ENCODE data around the gene ACTG2.

Gene ACTG2

DNA sequence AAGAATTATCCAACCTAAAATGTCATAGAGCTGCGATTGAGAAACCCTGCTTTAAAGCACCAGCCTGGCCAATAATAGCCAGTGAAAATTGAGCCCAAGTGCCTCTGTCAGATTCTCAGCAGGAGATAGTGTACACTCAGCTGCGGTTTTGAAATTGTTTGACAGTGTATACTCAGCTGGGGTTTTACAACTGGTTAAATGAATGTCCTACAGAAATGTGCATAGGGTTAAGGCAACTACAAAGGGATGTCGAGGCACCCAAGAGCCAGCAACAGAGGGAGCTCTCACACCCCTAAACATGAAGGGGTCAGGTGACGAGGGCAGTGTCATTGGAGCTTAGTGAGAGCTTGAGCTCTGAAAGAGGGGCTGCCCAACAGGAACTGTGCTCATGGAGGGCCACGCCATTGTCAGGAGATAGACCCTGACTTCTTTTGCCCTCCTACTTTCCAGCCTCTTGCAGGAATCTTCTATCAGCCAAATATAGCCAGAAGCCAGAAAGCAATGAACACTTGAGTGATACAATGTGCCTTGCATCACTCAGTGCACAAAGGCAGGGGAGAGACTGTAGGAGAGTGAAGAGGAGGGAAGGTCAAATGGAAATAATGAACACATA, 15.1 kb downstream of the ACTG2 start:
- Histone ChIP-seq H3K4me3 (ENCODE audit: low read length) (no peak overlapping the region), H3K36me3 (ENCODE audit: control insufficient read depth, insufficient read depth, low read length) (peaks cover 18% of the 10 kb centered on the region), H3K4me1 (ENCODE audit: control insufficient read depth, insufficient read depth, low read length) (peaks cover 8% of the 10 kb centered on the region), H3K27ac (ENCODE audit: low read depth, low read length) (peak overlapping the region; percentile 62), H3K9ac (ENCODE audit: low read length) (no peak overlapping the region), H3K27me3 (ENCODE audit: control insufficient read depth, insufficient read depth, low read length) (no peaks in the 10 kb centered on the region)

DNA sequence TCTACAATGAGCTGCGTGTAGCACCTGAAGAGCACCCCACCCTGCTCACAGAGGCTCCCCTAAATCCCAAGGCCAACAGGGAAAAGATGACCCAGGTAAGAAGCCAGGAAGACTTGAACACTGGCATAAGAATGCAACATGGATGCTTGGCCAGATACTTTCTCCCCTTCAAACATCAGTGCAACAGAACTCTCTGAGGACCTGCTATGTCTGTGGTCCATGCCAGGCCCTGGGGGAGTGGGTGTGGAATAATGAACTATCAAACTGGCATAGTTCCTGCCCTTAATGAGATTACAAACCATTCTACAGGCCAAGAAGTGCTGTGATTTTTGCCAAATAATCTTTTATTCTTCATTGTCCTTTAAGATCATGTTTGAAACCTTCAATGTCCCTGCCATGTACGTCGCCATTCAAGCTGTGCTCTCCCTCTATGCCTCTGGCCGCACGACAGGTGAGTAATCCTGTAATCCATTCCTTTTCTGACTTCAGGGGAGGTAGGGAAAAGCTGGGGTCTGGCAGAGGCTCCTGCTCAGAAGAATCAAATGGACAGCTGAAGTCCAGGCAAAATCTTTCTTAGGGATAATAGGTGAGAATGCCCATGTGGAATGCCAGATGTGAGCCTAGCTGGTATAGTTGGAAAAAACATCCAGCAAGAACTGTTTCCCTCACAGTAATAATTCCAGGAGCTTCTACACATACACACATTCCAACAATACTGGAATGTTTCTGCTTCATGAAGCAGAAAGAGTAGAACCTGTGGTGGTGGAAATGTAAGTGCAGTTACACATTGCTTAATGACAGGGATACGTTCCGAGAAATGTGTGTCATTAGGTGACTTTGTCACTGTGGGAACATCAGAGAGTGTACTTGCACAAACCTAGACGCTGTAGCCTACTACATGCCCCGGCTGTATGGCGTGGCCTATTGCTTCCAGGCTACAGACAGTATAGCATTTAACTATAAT, 16.2 kb downstream of the ACTG2 start:
- no peaks in the 10 kb centered on the region for H3K27me3 ChIP-seq (ENCODE audit: control insufficient read depth, insufficient read depth, low read length)
- peaks cover 26% of the 10 kb centered on the region for H3K36me3 ChIP-seq (ENCODE audit: control insufficient read depth, insufficient read depth, low read length)
- H3K4me1 ChIP-seq (ENCODE audit: control insufficient read depth, insufficient read depth, low read length) = peaks cover 8% of the 10 kb centered on the region
- peak overlapping the region; percentile 62 for H3K27ac ChIP-seq (ENCODE audit: low read depth, low read length)
- no peak overlapping the region for H3K9ac ChIP-seq (ENCODE audit: low read length)
- H3K4me3 ChIP-seq (ENCODE audit: low read length) = no peak overlapping the region

DNA sequence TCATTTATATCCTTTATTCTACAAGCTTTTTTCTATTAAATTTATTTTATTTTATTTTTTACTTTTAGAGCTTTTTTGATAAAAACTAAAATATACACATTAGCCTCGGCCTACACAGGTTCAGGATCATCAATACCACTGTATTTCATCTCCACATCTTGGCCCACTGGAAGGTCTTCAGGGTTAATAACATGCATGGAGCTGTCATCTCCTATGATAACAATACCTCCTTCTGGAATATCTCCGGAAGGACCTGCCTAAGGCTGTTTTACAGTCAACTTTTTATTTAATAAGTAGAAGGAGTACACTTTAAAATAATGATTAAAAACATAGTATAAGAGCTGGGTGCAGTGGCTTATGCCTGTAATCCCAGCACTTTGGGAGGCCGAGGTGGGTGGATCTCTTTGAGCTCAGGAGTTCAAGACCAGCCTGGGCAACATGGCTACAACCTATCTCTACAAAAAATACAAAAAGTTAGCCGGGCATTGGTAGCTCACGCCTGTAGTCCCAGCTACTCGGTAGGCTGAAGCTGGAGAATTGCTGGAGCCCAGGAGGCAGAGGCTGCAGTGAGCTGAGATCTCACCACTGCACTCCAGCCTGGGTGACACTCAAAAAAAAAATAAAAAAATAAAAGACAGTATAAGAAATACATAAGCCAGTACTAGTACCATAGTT, 18.2 kb downstream of the ACTG2 start:
- no peaks in the 10 kb centered on the region for H3K27me3 ChIP-seq (ENCODE audit: control insufficient read depth, insufficient read depth, low read length)
- peaks cover 31% of the 10 kb centered on the region for H3K36me3 ChIP-seq (ENCODE audit: control insufficient read depth, insufficient read depth, low read length)
- no peak overlapping the region for H3K9ac ChIP-seq (ENCODE audit: low read length)
- H3K27ac ChIP-seq (ENCODE audit: low read depth, low read length) = peak overlapping the region; percentile 61
- no peak overlapping the region for H3K4me3 ChIP-seq (ENCODE audit: low read length)
- H3K4me1 ChIP-seq (ENCODE audit: control insufficient read depth, insufficient read depth, low read length) = peaks cover 8% of the 10 kb centered on the region

DNA sequence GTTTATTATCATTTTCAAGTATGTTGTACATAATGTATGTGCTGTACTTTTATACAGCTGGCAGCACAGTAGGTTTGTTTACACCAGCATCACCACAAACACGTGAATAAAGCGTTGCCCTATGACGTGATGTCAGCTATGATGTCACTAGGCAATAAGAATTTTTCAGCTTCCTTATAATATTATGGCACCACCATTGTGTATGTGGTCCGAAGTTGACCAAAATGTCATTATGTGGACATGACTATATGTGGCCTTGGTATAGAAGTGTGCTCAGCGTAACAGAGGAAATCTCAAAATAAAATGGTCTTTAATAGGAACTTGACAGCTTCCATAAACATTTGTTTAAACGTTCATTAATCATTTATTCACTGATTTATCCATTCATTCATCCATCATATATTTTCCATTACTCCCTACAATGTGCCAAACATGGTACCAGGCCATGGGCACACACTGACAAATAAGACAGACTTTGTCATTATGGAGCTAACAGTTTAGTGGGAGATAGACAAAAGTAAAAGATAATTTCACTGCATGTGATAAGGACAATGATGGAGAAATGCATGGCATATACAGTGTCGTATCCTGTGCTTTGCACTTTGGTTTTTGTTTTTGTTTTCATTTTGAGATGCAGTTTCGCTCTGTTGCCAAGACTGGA, 18.9 kb downstream of the ACTG2 start:
- H3K27me3 ChIP-seq (ENCODE audit: control insufficient read depth, insufficient read depth, low read length) = no peaks in the 10 kb centered on the region
- H3K36me3 ChIP-seq (ENCODE audit: control insufficient read depth, insufficient read depth, low read length) = peaks cover 36% of the 10 kb centered on the region
- no peak overlapping the region for H3K4me3 ChIP-seq (ENCODE audit: low read length)
- H3K27ac ChIP-seq (ENCODE audit: low read depth, low read length) = peak overlapping the region; percentile 61
- no peak overlapping the region for H3K9ac ChIP-seq (ENCODE audit: low read length)
- H3K4me1 ChIP-seq (ENCODE audit: control insufficient read depth, insufficient read depth, low read length) = peaks cover 8% of the 10 kb centered on the region

DNA sequence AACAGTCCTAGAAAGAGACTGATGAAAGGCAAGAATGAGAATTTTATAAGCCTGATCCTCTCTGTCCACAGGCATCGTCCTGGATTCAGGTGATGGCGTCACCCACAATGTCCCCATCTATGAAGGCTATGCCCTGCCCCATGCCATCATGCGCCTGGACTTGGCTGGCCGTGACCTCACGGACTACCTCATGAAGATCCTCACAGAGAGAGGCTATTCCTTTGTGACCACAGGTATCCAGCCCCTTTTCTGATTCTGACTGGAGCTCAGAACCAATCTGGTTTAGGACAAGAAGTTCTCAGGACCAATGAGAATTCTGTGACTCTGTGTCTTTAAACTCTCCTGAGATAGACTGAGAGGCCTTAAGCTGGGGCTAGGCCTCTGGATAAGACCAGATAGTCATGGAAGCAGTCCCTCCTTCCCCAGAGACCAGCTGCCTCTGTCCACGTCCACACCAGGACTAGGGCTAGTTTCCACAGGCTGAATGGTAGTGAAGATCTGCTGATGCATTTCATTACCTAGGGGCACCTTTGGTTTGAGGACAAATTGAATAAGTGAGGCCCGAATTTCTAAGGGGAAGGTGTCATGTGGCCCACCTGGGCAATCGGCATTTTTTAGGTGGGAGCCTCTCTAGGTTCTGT, 20.7 kb downstream of the ACTG2 start:
- Histone ChIP-seq H3K4me1 (ENCODE audit: control insufficient read depth, insufficient read depth, low read length) (peaks cover 3% of the 10 kb centered on the region), H3K36me3 (ENCODE audit: control insufficient read depth, insufficient read depth, low read length) (peaks cover 40% of the 10 kb centered on the region), H3K27ac (ENCODE audit: low read depth, low read length) (peak overlapping the region; percentile 76), H3K4me3 (ENCODE audit: low read length) (no peak overlapping the region), H3K9ac (ENCODE audit: low read length) (no peak overlapping the region), H3K27me3 (ENCODE audit: control insufficient read depth, insufficient read depth, low read length) (no peaks in the 10 kb centered on the region)

DNA sequence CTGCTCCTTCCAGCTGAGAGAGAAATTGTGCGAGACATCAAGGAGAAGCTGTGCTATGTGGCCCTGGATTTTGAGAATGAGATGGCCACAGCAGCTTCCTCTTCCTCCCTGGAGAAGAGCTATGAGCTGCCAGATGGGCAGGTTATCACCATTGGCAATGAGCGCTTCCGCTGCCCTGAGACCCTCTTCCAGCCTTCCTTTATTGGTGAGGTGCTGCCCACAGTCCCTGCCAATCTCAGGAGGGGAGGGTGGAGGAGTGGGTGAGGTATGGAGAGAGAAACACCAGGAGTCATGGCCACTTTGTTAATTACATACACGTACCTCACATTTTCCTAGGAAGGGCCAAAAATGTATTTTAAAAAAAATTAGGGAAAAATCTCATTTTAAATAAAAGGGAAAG, 21.9 kb downstream of the ACTG2 start:
- H3K9ac ChIP-seq (ENCODE audit: low read length) = no peak overlapping the region
- H3K4me1 ChIP-seq (ENCODE audit: control insufficient read depth, insufficient read depth, low read length) = no peaks in the 10 kb centered on the region
- no peaks in the 10 kb centered on the region for H3K27me3 ChIP-seq (ENCODE audit: control insufficient read depth, insufficient read depth, low read length)
- peak overlapping the region; percentile 76 for H3K27ac ChIP-seq (ENCODE audit: low read depth, low read length)
- H3K4me3 ChIP-seq (ENCODE audit: low read length) = no peak overlapping the region
- peaks cover 31% of the 10 kb centered on the region for H3K36me3 ChIP-seq (ENCODE audit: control insufficient read depth, insufficient read depth, low read length)

DNA sequence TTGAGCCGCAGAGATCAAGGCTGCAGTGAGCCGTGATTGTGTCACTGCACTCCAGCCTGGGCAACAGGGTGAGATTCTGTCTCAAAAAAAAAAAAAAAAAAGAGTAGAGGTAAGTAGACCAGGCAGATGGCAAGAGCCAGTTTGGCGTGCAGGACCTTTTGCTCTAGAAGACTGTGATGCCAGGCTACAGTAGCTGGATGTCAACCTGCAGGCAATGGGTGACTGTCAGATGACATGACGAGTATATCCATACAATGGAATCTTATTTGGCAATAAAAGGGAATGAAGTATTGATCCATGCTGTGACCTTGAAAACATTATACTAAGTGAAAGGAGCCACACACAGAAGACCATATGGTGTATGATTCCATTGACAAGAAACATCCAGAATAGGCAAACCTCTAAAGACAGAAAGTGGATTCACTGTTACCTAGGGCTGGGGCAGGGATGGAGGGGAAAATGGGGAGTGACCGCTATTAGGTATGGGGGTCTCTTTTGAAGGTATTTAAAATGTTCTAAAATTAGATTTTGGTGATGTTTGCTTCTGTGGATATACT, 22.7 kb downstream of the ACTG2 start:
- H3K27me3 ChIP-seq (ENCODE audit: control insufficient read depth, insufficient read depth, low read length) = no peaks in the 10 kb centered on the region
- H3K36me3 ChIP-seq (ENCODE audit: control insufficient read depth, insufficient read depth, low read length) = peaks cover 31% of the 10 kb centered on the region
- no peak overlapping the region for H3K4me3 ChIP-seq (ENCODE audit: low read length)
- no peaks in the 10 kb centered on the region for H3K4me1 ChIP-seq (ENCODE audit: control insufficient read depth, insufficient read depth, low read length)
- H3K27ac ChIP-seq (ENCODE audit: low read depth, low read length) = peak overlapping the region; percentile 60
- no peak overlapping the region for H3K9ac ChIP-seq (ENCODE audit: low read length)

DNA sequence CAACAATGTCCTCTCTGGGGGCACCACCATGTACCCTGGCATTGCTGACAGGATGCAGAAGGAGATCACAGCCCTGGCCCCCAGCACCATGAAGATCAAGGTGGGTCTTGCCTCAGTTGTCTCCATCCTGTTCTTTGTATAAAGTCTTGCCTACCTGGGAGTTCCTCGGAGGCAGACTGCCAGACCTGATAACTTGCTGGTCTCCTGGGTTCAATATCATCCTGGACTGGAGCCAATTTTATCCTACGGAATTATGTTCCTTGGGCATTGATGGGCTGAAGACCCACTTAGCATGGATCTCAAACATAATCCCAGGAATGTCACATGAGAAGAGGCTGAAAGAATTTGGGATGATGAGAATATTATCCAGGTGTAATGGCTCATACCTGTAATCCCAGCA, 23.9 kb downstream of the ACTG2 start:
- no peak overlapping the region for H3K4me3 ChIP-seq (ENCODE audit: low read length)
- H3K27me3 ChIP-seq (ENCODE audit: control insufficient read depth, insufficient read depth, low read length) = no peaks in the 10 kb centered on the region
- H3K9ac ChIP-seq (ENCODE audit: low read length) = no peak overlapping the region
- H3K27ac ChIP-seq (ENCODE audit: low read depth, low read length) = peak overlapping the region; percentile 60
- peaks cover 29% of the 10 kb centered on the region for H3K36me3 ChIP-seq (ENCODE audit: control insufficient read depth, insufficient read depth, low read length)
- no peaks in the 10 kb centered on the region for H3K4me1 ChIP-seq (ENCODE audit: control insufficient read depth, insufficient read depth, low read length)

DNA sequence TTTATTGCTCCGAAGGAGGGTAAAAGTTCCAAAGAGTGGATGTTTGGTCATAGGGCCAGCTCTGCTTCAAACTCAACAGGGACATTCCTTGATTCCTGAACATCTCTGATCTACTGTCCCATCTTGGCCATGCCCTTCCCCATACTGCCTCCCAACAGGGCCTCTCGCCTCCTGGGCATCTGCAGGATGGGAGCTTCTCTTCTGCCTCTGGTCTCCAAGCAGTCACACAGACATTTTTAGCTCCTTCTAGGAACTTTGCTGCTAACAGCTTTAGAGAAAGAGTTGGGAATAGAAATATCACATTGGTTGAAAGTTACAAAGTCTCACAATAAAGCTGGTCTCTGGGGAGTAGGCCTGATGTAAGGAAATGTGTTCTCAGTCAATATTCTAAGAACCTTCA, 24.5 kb downstream of the ACTG2 start:
- H3K27ac ChIP-seq (ENCODE audit: low read depth, low read length) = peak overlapping the region; percentile 38
- H3K4me1 ChIP-seq (ENCODE audit: control insufficient read depth, insufficient read depth, low read length) = no peaks in the 10 kb centered on the region
- H3K36me3 ChIP-seq (ENCODE audit: control insufficient read depth, insufficient read depth, low read length) = peaks cover 25% of the 10 kb centered on the region

DNA sequence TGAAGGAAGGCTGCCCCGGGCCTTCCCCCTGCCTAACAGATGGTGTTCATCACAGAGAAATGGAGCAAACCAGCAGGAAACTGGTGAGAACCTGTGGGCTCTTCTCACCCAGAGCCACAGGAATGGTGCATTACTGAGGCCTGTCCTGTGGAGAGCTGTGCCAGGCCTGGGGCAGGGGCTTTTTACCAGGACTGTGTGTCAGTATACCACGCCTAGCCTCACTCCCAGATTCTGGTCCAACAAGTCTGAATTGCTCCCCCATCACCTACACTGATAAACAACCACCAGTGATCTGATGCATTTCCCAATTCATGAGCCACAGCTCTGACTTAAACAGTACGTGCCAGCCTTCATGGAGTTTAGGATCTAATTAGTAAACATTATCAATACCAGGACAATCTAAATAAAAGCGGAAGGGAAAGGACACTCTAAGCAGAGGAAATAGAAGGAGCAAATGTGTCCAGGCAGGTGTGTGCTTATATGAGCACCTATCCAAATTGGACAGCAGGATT, 24.9 kb downstream of the ACTG2 start:
- Histone ChIP-seq H3K36me3 (ENCODE audit: control insufficient read depth, insufficient read depth, low read length) (peaks cover 25% of the 10 kb centered on the region), H3K9ac (ENCODE audit: low read length) (no peak overlapping the region), H3K27ac (ENCODE audit: low read depth, low read length) (peak overlapping the region; percentile 38), H3K27me3 (ENCODE audit: control insufficient read depth, insufficient read depth, low read length) (no peaks in the 10 kb centered on the region), H3K4me3 (ENCODE audit: low read length) (no peak overlapping the region), H3K4me1 (ENCODE audit: control insufficient read depth, insufficient read depth, low read length) (no peaks in the 10 kb centered on the region)

More for the DNA sequence above, 24.5 kb downstream of the ACTG2 start:
- Histone ChIP-seq H3K4me3 (ENCODE audit: low read length) (no peak overlapping the region), H3K27me3 (ENCODE audit: control insufficient read depth, insufficient read depth, low read length) (no peaks in the 10 kb centered on the region), H3K9ac (ENCODE audit: low read length) (no peak overlapping the region)

DNA sequence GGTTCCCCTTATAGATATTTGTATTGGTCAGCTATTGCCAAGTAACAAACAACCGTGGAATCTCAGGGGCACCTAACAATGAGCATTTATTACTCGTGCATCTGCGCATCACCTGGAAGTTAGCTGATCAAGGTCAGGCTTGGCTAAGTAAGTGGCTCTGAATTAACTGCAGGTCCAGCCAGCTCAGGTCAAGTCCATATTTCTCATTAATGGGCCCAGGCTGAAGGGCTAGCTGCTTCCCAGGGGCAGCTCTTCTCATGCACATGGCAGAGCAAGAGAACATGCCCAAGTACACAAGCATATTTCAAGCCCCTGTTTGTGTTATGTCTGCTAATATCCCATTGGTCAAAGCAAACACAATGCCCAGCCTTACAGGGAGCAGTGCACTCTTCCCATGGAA, 26.0 kb downstream of the ACTG2 start:
- no peaks in the 10 kb centered on the region for H3K27me3 ChIP-seq (ENCODE audit: control insufficient read depth, insufficient read depth, low read length)
- no peak overlapping the region for H3K4me3 ChIP-seq (ENCODE audit: low read length)
- peaks cover 18% of the 10 kb centered on the region for H3K36me3 ChIP-seq (ENCODE audit: control insufficient read depth, insufficient read depth, low read length)

More for the DNA sequence above, 26.0 kb downstream of the ACTG2 start:
- Histone ChIP-seq H3K27ac (ENCODE audit: low read depth, low read length) (peak overlapping the region; percentile 47), H3K4me1 (ENCODE audit: control insufficient read depth, insufficient read depth, low read length) (no peaks in the 10 kb centered on the region), H3K9ac (ENCODE audit: low read length) (no peak overlapping the region)
